OCI-LY1 (cell line): ENCODE measurements around the gene PTPN13.

Source experiments
- H2AFZ ChIP-seq: fragments of 200-600 bp; sonication (generic), shearing (Covaris generic); 2 replicates; pipeline ENCODE4 v1.6.0; 2014; ENCODE audit warnings: antibody characterized with exemption, mild to moderate bottlenecking, low read length
- H3F3A ChIP-seq: fragments of 200-600 bp; sonication (generic), shearing (Covaris generic); 2 replicates; pipeline ENCODE4 v1.6.0; 2014; ENCODE audit warnings: mild to moderate bottlenecking, antibody characterized with exemption, low read length, moderate library complexity; ENCODE audit not compliant: insufficient read depth
- H3K27ac ChIP-seq: fragments of 200-600 bp; sonication (generic); 2 replicates; pipeline ENCODE4 v1.5.1; 2014; ENCODE audit warnings: low read length, mixed run types, mild to moderate bottlenecking, low read depth; ENCODE audit not compliant: poor library complexity, severe bottlenecking
- H3K27me3 ChIP-seq: fragments of 200-600 bp; sonication (generic); 2 replicates; pipeline ENCODE4 v1.6.0; 2014; ENCODE audit warnings: antibody characterized with exemption, mild to moderate bottlenecking, low read length, moderate library complexity; ENCODE audit not compliant: insufficient read depth
- H3K36me3 ChIP-seq: fragments of 200-600 bp; sonication (generic); 2 replicates; pipeline ENCODE4 v1.6.1; 2014; ENCODE audit warnings: mild to moderate bottlenecking, antibody characterized with exemption, low read length, moderate library complexity, mixed read lengths; ENCODE audit not compliant: insufficient read depth
- H3K4me1 ChIP-seq: fragments of 200-600 bp; sonication (generic); 2 replicates; pipeline ENCODE4 v1.5.1; 2014; ENCODE audit warnings: mild to moderate bottlenecking, low read length, moderate library complexity; ENCODE audit not compliant: insufficient read depth, severe bottlenecking
- H3K4me2 ChIP-seq: fragments of 200-600 bp; sonication (generic), shearing (Covaris generic); 2 replicates; pipeline ENCODE4 v1.6.1; 2014; ENCODE audit warnings: low read length
- H3K4me3 ChIP-seq: fragments of 200-600 bp; sonication (generic); 2 replicates; pipeline ENCODE4 v1.5.1; 2014; ENCODE audit warnings: low read length, low read depth, mild to moderate bottlenecking, mixed read lengths; ENCODE audit not compliant: poor library complexity, severe bottlenecking
- H3K79me2 ChIP-seq: fragments of 200-600 bp; shearing (Covaris generic); 2 replicates; pipeline ENCODE4 v1.6.1; 2016; ENCODE audit warnings: mixed run types, low read length, mixed read lengths; ENCODE audit not compliant: insufficient read depth
- H3K9ac ChIP-seq: fragments of 200-600 bp; sonication (generic), shearing (Covaris generic); 2 replicates; pipeline ENCODE4 v1.6.1; 2014; ENCODE audit warnings: mild to moderate bottlenecking, low read length, mixed read lengths
- H3K9me2 ChIP-seq: fragments of 200-600 bp; sonication (generic), shearing (Covaris generic); 2 replicates; pipeline ENCODE4 v1.6.1; 2014; ENCODE audit warnings: low read depth, mild to moderate bottlenecking, low read length, mixed read lengths
- H3K9me3 ChIP-seq: fragments of 200-600 bp; shearing (Covaris generic); 2 replicates; pipeline ENCODE4 v1.6.1; 2014; ENCODE audit warnings: low read length, mixed read lengths
- H4K20me1 ChIP-seq: fragments of 200-600 bp; sonication (generic), shearing (Covaris generic); 2 replicates; pipeline ENCODE4 v1.6.0; 2016; ENCODE audit warnings: mild to moderate bottlenecking, low read length; ENCODE audit not compliant: insufficient read depth
- EZH2 ChIP-seq: fragments of 200-600 bp; sonication (generic), shearing (Covaris generic); IDR thresholded peaks from 2 replicates; pipeline ENCODE4 v1.8.0; 2017; ENCODE audit warnings: borderline replicate concordance, mixed run types, mild to moderate bottlenecking, antibody characterized with exemption, low read length, moderate library complexity, mixed read lengths
- TF ChIP-seq, protein P1 (sequence below): fragments of 200-600 bp; sonication (generic), shearing (Covaris generic); IDR thresholded peaks from 2 replicates; pipeline ENCODE4 v1.5.1; 2017; ENCODE audit warnings: mild to moderate bottlenecking, antibody characterized with exemption, low read length, moderate library complexity, mixed read lengths

Gene PTPN13

DNA sequence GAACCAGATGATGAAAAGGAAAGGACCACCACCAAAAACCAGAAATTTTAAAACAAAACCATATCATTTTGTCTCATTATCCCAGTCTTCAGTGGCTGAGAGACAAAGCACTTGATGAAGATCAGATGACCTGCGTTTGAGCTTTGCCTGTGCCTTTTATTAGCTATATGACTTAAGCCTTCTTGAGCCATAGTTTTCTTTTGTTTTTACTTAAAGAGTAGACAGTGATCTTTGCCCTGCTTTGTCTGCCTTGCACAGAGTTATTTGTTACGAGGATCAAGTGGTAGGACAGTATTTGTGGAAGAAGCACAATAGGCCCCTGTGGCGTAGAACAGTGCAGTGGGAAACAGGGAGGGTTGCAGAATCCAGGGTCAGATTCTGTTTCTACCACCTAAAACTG, 165.2 kb downstream of the PTPN13 start:
- Histone ChIP-seq H3K4me3 (no peak overlapping the region), H3K36me3 (no peaks in the 10 kb centered on the region), H3K4me2 (no peak overlapping the region)

DNA sequence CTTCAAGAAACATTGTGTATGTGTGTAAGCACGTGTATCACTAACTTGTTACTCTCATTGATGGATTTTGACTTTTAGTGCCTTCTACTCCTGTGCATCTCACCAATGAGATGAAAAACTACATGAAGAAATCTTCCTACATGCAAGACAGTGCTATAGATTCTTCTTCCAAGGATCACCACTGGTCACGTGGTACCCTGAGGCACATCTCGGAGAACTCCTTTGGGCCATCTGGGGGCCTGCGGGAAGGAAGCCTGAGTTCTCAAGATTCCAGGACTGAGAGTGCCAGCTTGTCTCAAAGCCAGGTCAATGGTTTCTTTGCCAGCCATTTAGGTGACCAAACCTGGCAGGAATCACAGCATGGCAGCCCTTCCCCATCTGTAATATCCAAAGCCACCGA, 168.5 kb downstream of the PTPN13 start:
- TF ChIP-seq, protein P1, sequence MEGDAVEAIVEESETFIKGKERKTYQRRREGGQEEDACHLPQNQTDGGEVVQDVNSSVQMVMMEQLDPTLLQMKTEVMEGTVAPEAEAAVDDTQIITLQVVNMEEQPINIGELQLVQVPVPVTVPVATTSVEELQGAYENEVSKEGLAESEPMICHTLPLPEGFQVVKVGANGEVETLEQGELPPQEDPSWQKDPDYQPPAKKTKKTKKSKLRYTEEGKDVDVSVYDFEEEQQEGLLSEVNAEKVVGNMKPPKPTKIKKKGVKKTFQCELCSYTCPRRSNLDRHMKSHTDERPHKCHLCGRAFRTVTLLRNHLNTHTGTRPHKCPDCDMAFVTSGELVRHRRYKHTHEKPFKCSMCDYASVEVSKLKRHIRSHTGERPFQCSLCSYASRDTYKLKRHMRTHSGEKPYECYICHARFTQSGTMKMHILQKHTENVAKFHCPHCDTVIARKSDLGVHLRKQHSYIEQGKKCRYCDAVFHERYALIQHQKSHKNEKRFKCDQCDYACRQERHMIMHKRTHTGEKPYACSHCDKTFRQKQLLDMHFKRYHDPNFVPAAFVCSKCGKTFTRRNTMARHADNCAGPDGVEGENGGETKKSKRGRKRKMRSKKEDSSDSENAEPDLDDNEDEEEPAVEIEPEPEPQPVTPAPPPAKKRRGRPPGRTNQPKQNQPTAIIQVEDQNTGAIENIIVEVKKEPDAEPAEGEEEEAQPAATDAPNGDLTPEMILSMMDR = no peak
- no peak for TF ChIP-seq EZH2

More for the DNA sequence above, 165.2 kb downstream of the PTPN13 start:
- H2AFZ ChIP-seq = no peak overlapping the region
- H3K27me3 ChIP-seq = no peaks in the 10 kb centered on the region
- no peaks in the 10 kb centered on the region for H3K79me2 ChIP-seq
- no peak overlapping the region for H3K9ac ChIP-seq
- no peak for TF ChIP-seq EZH2
- TF ChIP-seq, protein P1 = no peak
- H3K4me1 ChIP-seq = no peaks in the 10 kb centered on the region
- no peaks in the 10 kb centered on the region for H4K20me1 ChIP-seq
- no peaks in the 10 kb centered on the region for H3K9me3 ChIP-seq
- H3K9me2 ChIP-seq = no peaks in the 10 kb centered on the region
- no peaks in the 10 kb centered on the region for H3F3A ChIP-seq
- no peak overlapping the region for H3K27ac ChIP-seq

DNA sequence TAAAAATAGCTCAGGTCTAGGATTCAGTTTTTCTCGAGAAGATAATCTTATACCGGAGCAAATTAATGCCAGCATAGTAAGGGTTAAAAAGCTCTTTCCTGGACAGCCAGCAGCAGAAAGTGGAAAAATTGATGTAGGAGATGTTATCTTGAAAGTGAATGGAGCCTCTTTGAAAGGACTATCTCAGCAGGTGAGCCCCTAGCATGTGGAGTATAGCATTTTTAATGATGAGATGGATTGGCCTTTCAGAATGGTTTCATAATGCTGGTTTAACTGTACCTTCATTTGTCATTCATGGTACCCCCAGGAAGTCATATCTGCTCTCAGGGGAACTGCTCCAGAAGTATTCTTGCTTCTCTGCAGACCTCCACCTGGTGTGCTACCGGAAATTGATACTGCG, 175.7 kb downstream of the PTPN13 start:
- H3K9me3 ChIP-seq = no peaks in the 10 kb centered on the region
- no peaks in the 10 kb centered on the region for H3K36me3 ChIP-seq
- H4K20me1 ChIP-seq = no peaks in the 10 kb centered on the region
- H3K4me3 ChIP-seq = no peak overlapping the region
- no peaks in the 10 kb centered on the region for H3K4me1 ChIP-seq
- no peak overlapping the region for H3K9ac ChIP-seq
- no peaks in the 10 kb centered on the region for H3F3A ChIP-seq
- no peaks in the 10 kb centered on the region for H3K27me3 ChIP-seq
- TF ChIP-seq, protein P1 = no peak
- TF ChIP-seq EZH2 = no peak
- H3K79me2 ChIP-seq = no peaks in the 10 kb centered on the region
- H3K9me2 ChIP-seq = no peaks in the 10 kb centered on the region
- H3K27ac ChIP-seq = no peak overlapping the region
- no peak overlapping the region for H3K4me2 ChIP-seq
- H2AFZ ChIP-seq = no peak overlapping the region

More for the DNA sequence above, 168.5 kb downstream of the PTPN13 start:
- no peak overlapping the region for H3K4me3 ChIP-seq
- no peaks in the 10 kb centered on the region for H3K36me3 ChIP-seq
- H3K9ac ChIP-seq = no peak overlapping the region
- H3K27me3 ChIP-seq = no peaks in the 10 kb centered on the region
- H3K9me2 ChIP-seq = no peaks in the 10 kb centered on the region
- H3K79me2 ChIP-seq = no peaks in the 10 kb centered on the region
- no peaks in the 10 kb centered on the region for H3F3A ChIP-seq
- H3K27ac ChIP-seq = no peak overlapping the region
- no peaks in the 10 kb centered on the region for H4K20me1 ChIP-seq
- no peak overlapping the region for H2AFZ ChIP-seq
- no peaks in the 10 kb centered on the region for H3K4me1 ChIP-seq
- H3K4me2 ChIP-seq = no peak overlapping the region
- H3K9me3 ChIP-seq = no peaks in the 10 kb centered on the region
